Measurements from ENCODE around the gene ARHGAP27. TPM values are rescaled to one million over a fixed set of nuclear protein-coding genes. Genes with fewer than 3 reads are reported as not detected.

ARHGAP27 gene
- polyA plus RNA-seq, 4 donors, result 65.2 to 132 (median 116) TPM

GRCh38 chr17:45410144-45411091 is 22.3 kb downstream of the ARHGAP27 start:
- Histone ChIP-seq H3K36me3 (ENCODE audit: control insufficient read depth in 3 of 3, insufficient read depth in 2 of 3, low read depth in 1 of 3, low read length in 3 of 3) (peaks cover 0 to 73% (median 0%) of the 10 kb centered on the region in 3 donors), H3K4me1 (ENCODE audit: control insufficient read depth in 3 of 3, insufficient read depth in 2 of 3, low read depth in 1 of 3, low read length in 2 of 3) (peaks cover 11 to 96% (median 16%) of the 10 kb centered on the region in 3 donors), H3K4me3 (ENCODE audit: low read depth in 1 of 3, low read length in 3 of 3) (peak overlapping the region in 2 of 3 donors; percentile 47 to 55), H3K27me3 (ENCODE audit: control insufficient read depth in 3 of 3, insufficient read depth in 3 of 3, low read length in 3 of 3) (no peaks in the 10 kb centered on the region), H3K9me3 (ENCODE audit: control insufficient read depth in 2 of 2, insufficient read depth in 1 of 2, low read depth in 1 of 2, low read length in 1 of 2) (no peaks in the 10 kb centered on the region), H3K27ac (ENCODE audit: low read depth in 1 of 3, low read length in 2 of 3) (peak overlapping the region; percentile 72 to 95 (median 82))
- no peak for DNase-seq
- FAIRE-seq, result no peak
- WGBS, 3 donors, result 54 to 70% (median 65%) methylated on average over 23 to 24 of the region's 24 CpGs

- DNase-seq, result no peak
- Histone ChIP-seq H3K4me1 (ENCODE audit: control insufficient read depth in 3 of 3, insufficient read depth in 2 of 3, low read depth in 1 of 3, low read length in 2 of 3) (peaks cover 11 to 93% (median 14%) of the 10 kb centered on the region in 3 donors), H3K36me3 (ENCODE audit: control insufficient read depth in 3 of 3, insufficient read depth in 2 of 3, low read depth in 1 of 3, low read length in 3 of 3) (peaks cover 2 to 78% (median 3%) of the 10 kb centered on the region in 3 donors), H3K4me3 (ENCODE audit: low read depth in 1 of 3, low read length in 3 of 3) (peak overlapping the region; percentile 5 to 55 (median 47)), H3K27me3 (ENCODE audit: control insufficient read depth in 3 of 3, insufficient read depth in 3 of 3, low read length in 3 of 3) (no peaks in the 10 kb centered on the region), H3K27ac (ENCODE audit: low read depth in 1 of 3, low read length in 2 of 3) (peak overlapping the region; percentile 72 to 95 (median 82)), H3K9me3 (ENCODE audit: control insufficient read depth in 2 of 2, insufficient read depth in 1 of 2, low read depth in 1 of 2, low read length in 1 of 2) (no peaks in the 10 kb centered on the region)
- WGBS, 3 donors, result 33 to 41% (median 38%) methylated on average over 5 of the region's 5 CpGs
- no peak for FAIRE-seq
Observed at GRCh38 chr17:45409659-45410076, 23.0 kb downstream of the ARHGAP27 start.

GRCh38 chr17:45408611-45409421 is 23.9 kb downstream of the ARHGAP27 start:
- Histone ChIP-seq H3K4me1 (ENCODE audit: control insufficient read depth in 3 of 3, insufficient read depth in 2 of 3, low read depth in 1 of 3, low read length in 2 of 3) (peaks cover 11 to 93% (median 13%) of the 10 kb centered on the region in 3 donors), H3K27me3 (ENCODE audit: control insufficient read depth in 3 of 3, insufficient read depth in 3 of 3, low read length in 3 of 3) (no peaks in the 10 kb centered on the region), H3K36me3 (ENCODE audit: control insufficient read depth in 3 of 3, insufficient read depth in 2 of 3, low read depth in 1 of 3, low read length in 3 of 3) (peaks cover 9 to 79% (median 10%) of the 10 kb centered on the region in 3 donors), H3K27ac (ENCODE audit: low read depth in 1 of 3, low read length in 2 of 3) (peak overlapping the region; percentile 72 to 95 (median 82)), H3K4me3 (ENCODE audit: low read depth in 1 of 3, low read length in 3 of 3) (peak overlapping the region in 1 of 3 donors; percentile 47), H3K9me3 (ENCODE audit: control insufficient read depth in 2 of 2, insufficient read depth in 1 of 2, low read depth in 1 of 2, low read length in 1 of 2) (no peaks in the 10 kb centered on the region)
- DNase-seq (peak in 1 of 2 donors; percentile 62), FAIRE-seq (no peak)
- WGBS, 3 donors, result 32 to 44% (median 36%) methylated on average over 11 of the region's 11 CpGs

DNA sequence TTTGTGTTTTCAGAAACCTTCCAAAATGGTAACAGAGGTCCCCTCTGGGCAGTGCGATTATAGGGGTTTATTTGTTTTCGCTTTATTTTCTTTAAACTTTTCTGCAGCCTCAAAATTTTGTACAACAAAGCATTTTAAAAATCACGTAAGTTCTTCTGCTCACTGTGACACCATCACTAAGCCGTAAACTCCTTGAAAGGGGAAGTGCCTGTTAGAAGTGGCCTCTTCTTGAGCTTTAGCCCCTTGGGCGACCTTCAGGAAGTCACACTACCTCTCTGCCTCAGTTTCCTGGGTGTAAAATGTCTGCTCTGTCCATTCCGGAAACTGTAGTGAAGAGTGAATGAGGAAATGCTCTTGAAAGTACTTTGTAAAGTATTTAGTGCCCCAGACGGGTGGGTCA is 26.6 kb downstream of the ARHGAP27 start:
- Histone ChIP-seq H3K4me1 (ENCODE audit: control insufficient read depth in 3 of 3, insufficient read depth in 2 of 3, low read depth in 1 of 3, low read length in 2 of 3) (peaks cover 7 to 74% (median 11%) of the 10 kb centered on the region in 3 donors), H3K27me3 (ENCODE audit: control insufficient read depth in 3 of 3, insufficient read depth in 3 of 3, low read length in 3 of 3) (no peaks in the 10 kb centered on the region), H3K27ac (ENCODE audit: low read depth in 1 of 3, low read length in 2 of 3) (peak overlapping the region; percentile 82 to 98 (median 95)), H3K9me3 (ENCODE audit: control insufficient read depth in 2 of 2, insufficient read depth in 1 of 2, low read depth in 1 of 2, low read length in 1 of 2) (no peaks in the 10 kb centered on the region), H3K36me3 (ENCODE audit: control insufficient read depth in 3 of 3, insufficient read depth in 2 of 3, low read depth in 1 of 3, low read length in 3 of 3) (peaks cover 9 to 78% (median 26%) of the 10 kb centered on the region in 3 donors), H3K4me3 (ENCODE audit: low read depth in 1 of 3, low read length in 3 of 3) (peak overlapping the region in 2 of 3 donors; percentile 48 to 49)
- FAIRE-seq (no peak), DNase-seq (peak in 1 of 2 donors; percentile 86)
- WGBS, 3 donors, result 21 to 51% (median 33%) methylated on average over 7 of the region's 7 CpGs

DNA sequence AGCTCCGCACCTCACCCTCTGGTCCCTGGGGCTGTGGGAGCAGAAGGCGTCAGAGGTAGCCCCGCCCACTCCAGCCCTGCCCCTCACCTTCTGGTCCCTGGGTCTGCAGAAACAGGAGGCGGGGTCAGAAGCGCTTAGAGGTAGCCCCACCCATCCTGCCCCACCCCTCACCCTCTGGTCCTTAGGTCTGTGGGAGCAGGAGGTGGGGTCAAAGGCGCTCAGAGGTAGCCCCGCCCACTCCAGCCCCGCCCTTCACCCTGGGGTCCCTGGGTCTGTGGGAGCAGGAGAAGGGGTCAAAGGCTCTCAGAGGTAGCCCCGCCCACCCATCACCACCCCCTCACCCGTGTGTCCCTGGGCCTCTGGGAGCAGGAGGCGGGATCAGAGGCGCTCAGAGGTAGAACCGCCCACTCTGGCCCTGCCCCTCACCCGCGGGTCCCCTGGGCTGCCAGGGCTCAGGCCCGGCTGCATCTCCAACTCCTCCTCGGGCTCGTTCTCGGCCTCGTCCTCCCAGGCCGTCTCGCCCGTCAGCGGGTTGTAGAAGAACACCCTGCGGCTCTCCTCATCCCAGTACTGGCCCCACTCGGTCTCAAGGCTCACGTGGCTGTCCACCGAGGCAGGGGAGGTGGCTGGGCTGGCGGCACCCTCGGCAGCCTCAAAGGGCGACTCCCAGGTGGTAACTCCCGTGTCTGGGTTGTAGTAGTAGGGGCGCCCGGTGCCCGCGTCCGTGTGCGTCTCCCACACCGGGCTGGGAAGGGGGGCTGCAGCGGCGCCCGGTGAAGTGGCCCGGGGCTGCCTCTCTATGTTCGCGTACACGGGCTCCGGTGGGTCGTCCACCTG is 27.2 kb downstream of the ARHGAP27 start:
- H3K27me3 ChIP-seq (ENCODE audit: control insufficient read depth in 3 of 3, insufficient read depth in 3 of 3, low read length in 3 of 3), result no peaks in the 10 kb centered on the region
- FAIRE-seq, result no peak
- WGBS, 3 donors, result 22 to 40% (median 24%) methylated on average over 39 to 48 of the region's 48 CpGs
- H3K9me3 ChIP-seq (ENCODE audit: control insufficient read depth in 2 of 2, insufficient read depth in 1 of 2, low read depth in 1 of 2, low read length in 1 of 2), result no peaks in the 10 kb centered on the region
- peaks cover 9 to 78% (median 26%) of the 10 kb centered on the region in 3 donors for H3K36me3 ChIP-seq (ENCODE audit: control insufficient read depth in 3 of 3, insufficient read depth in 2 of 3, low read depth in 1 of 3, low read length in 3 of 3)
- H3K4me3 ChIP-seq (ENCODE audit: low read depth in 1 of 3, low read length in 3 of 3), result peak overlapping the region in 2 of 3 donors; percentile 48 to 49
- peak overlapping the region; percentile 82 to 98 (median 95) for H3K27ac ChIP-seq (ENCODE audit: low read depth in 1 of 3, low read length in 2 of 3)
- peak; percentile 95 to 97 for DNase-seq
- H3K4me1 ChIP-seq (ENCODE audit: control insufficient read depth in 3 of 3, insufficient read depth in 2 of 3, low read depth in 1 of 3, low read length in 2 of 3), result peaks cover 6 to 68% (median 8%) of the 10 kb centered on the region in 3 donors

GRCh38 chr17:45404870-45405249 is 27.8 kb downstream of the ARHGAP27 start:
- Histone ChIP-seq H3K27me3 (ENCODE audit: control insufficient read depth in 3 of 3, insufficient read depth in 3 of 3, low read length in 3 of 3) (no peaks in the 10 kb centered on the region), H3K27ac (ENCODE audit: low read depth in 1 of 3, low read length in 2 of 3) (peak overlapping the region; percentile 67 to 81 (median 70)), H3K36me3 (ENCODE audit: control insufficient read depth in 3 of 3, insufficient read depth in 2 of 3, low read depth in 1 of 3, low read length in 3 of 3) (peaks cover 9 to 78% (median 31%) of the 10 kb centered on the region in 3 donors), H3K9me3 (ENCODE audit: control insufficient read depth in 2 of 2, insufficient read depth in 1 of 2, low read depth in 1 of 2, low read length in 1 of 2) (no peaks in the 10 kb centered on the region), H3K4me1 (ENCODE audit: control insufficient read depth in 3 of 3, insufficient read depth in 2 of 3, low read depth in 1 of 3, low read length in 2 of 3) (peaks cover 5 to 62% (median 8%) of the 10 kb centered on the region in 3 donors), H3K4me3 (ENCODE audit: low read depth in 1 of 3, low read length in 3 of 3) (no peak overlapping the region)
- FAIRE-seq (no peak), DNase-seq (no peak)
- 37 to 59% (median 55%) methylated on average over 13 to 14 of the region's 14 CpGs for WGBS, 3 donors

DNA sequence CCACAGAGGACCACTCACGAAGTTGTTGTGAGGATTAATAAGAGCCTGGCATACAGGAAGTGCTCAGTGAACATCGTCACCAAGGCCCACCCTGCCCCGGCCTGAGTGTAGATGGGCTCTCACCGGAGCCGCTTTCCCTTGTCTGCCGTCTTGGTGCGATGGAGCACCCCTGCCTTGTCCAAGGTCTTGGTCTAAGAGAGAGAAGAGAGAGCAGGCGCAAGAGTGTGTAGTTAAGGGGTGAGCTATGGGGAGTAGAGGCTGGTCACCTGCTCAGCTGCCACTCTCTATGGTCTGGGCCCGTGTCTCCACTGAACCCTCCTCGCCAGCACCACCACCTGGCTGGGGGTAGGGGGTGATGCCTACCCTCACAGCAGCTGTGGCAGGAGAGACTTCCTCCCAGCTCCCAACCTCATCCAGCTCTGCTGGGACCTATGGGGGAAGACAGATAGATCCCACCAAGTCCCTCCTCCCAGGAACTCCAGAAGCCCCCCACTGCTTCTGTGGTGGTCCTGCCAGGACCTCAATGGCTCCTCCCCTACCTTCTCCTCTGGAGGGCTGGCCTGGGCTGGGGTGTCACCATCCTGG is 28.7 kb downstream of the ARHGAP27 start:
- DNase-seq (no peak), FAIRE-seq (no peak)
- peaks cover 9 to 76% (median 34%) of the 10 kb centered on the region in 3 donors for H3K36me3 ChIP-seq (ENCODE audit: control insufficient read depth in 3 of 3, insufficient read depth in 2 of 3, low read depth in 1 of 3, low read length in 3 of 3)
- no peaks in the 10 kb centered on the region for H3K9me3 ChIP-seq (ENCODE audit: control insufficient read depth in 2 of 2, insufficient read depth in 1 of 2, low read depth in 1 of 2, low read length in 1 of 2)
- H3K27ac ChIP-seq (ENCODE audit: low read depth in 1 of 3, low read length in 2 of 3), result peak overlapping the region in 2 of 3 donors; percentile 70 to 81
- no peaks in the 10 kb centered on the region for H3K27me3 ChIP-seq (ENCODE audit: control insufficient read depth in 3 of 3, insufficient read depth in 3 of 3, low read length in 3 of 3)
- no peak overlapping the region for H3K4me3 ChIP-seq (ENCODE audit: low read depth in 1 of 3, low read length in 3 of 3)
- WGBS, 3 donors, result 92 to 93% (median 93%) methylated on average over 10 of the region's 10 CpGs
- peaks cover 4 to 53% (median 4%) of the 10 kb centered on the region in 3 donors for H3K4me1 ChIP-seq (ENCODE audit: control insufficient read depth in 3 of 3, insufficient read depth in 2 of 3, low read depth in 1 of 3, low read length in 2 of 3)
